OCI-LY3 (cell line): ENCODE measurements around the gene PDK2.

Experiments
- CTCF ChIP-seq: fragments of 200-600, 300-600 bp; sonication (generic); IDR thresholded peaks from 2 replicates; pipeline ENCODE4 v1.5.1; 2014; ENCODE audit warnings: antibody characterized with exemption, low read length, low read depth
- EZH2phosphoT487 ChIP-seq: fragments of 200-600 bp; shearing (Covaris generic); IDR thresholded peaks from 2 replicates; pipeline ENCODE4 v1.6.1; 2018; ENCODE audit warnings: antibody characterized with exemption, mixed run types, low read depth

- TF ChIP-seq EZH2phosphoT487 (no peak), CTCF (no peak)
Measured at GRCh38 chr17:50141026-50141744, 46.0 kb downstream of the PDK2 start.
